ENCODE measurements around the gene CDK15. TPM values are rescaled to one million over a fixed set of nuclear protein-coding genes. Genes with fewer than 3 reads are reported as not detected.
"Not testable (repeated sequence)": the region's sequence is repeated elsewhere in the genome, so short reads cannot be mapped to it uniquely, and the experiment has no call there.

CDK15 gene
- total RNA-seq: not detected

DNA sequence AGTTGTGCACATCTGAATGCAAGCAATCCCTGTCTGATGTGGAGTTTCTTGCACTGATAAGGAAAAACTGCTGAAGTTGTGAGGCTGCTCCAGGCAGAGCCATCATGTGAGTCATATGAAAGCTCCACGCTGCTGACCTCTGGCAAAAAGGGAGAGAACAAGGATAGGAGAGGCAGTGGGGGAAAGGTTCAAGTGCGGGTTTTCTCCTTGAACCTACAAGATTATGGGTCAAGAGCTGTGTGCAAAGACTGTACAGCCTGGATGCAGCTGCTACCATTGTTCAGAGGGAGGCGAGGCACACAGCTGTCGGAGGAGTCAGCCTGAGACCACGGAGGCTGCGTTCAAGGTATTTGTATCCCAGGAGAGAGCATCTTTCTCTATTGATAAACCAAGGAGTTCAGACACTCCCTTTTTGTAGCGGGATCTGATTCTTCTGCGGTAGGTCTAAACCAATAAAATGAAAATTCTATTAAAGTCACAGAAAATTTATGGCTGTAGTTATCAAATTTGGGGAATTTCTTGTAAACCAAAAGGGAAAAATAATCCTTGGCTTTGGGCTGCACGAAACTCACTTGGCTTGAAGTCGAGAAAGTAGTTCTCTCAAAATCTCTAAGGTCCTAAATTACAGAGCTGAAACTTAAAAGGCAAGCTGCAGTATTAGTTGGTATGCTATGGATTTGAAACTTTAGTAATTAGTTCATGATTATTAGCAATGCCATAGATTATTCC, at the start of gene CDK15:
Gene CDK15 (plus strand): TSS at position 96 of the 729 bp plus-strand sequence. CDS start 128 bp downstream, at position 224.
- DNase-seq: no peak
- no peak within 1 kb of the TSS for H3K27ac Mint-ChIP-seq
- no peaks in the 10 kb centered on the region for H3K9me3 Mint-ChIP-seq
- peaks cover 46% of the 10 kb centered on the region for H3K27me3 Mint-ChIP-seq
- POLR2A ChIA-PET: no interaction called here
- H3K4me1 Mint-ChIP-seq: no peaks in the 10 kb centered on the region
- H3K36me3 Mint-ChIP-seq (ENCODE audit: low read depth): no peaks in the 10 kb centered on the region
- H3K4me3 Mint-ChIP-seq: no peak within 1 kb of the TSS
- CTCF ChIA-PET: no interaction called here

DNA sequence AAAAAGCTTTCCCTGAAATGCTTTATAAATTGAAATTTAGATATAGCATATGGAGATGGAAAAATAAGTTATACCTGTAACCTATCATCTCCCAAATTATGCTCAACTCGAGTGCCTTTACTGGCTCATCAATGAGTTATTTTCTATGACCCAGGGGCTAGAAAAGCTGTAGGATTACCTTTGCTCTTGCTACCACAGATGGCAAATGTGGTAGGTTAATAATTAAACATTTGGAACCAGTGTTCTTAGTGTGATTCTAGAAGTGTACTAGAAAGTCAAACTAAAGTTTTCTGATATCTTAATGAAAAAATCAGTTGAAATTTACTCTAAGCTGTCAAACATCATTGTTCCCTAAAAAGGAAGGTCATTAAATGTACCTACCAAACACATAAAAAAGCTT, 48.1 kb upstream of the CDK15 start:
- H3K36me3 Mint-ChIP-seq (ENCODE audit: low read depth): peaks cover 5% of the 10 kb centered on the region
- no peaks in the 10 kb centered on the region for H3K4me1 Mint-ChIP-seq
- DNase-seq: no peak
- CTCF ChIA-PET: no interaction called here
- no peak overlapping the region for H3K4me3 Mint-ChIP-seq
- no peak overlapping the region for H3K27ac Mint-ChIP-seq
- H3K27me3 Mint-ChIP-seq: no peaks in the 10 kb centered on the region
- POLR2A ChIA-PET: no interaction called here
- H3K9me3 Mint-ChIP-seq: no peaks in the 10 kb centered on the region

DNA sequence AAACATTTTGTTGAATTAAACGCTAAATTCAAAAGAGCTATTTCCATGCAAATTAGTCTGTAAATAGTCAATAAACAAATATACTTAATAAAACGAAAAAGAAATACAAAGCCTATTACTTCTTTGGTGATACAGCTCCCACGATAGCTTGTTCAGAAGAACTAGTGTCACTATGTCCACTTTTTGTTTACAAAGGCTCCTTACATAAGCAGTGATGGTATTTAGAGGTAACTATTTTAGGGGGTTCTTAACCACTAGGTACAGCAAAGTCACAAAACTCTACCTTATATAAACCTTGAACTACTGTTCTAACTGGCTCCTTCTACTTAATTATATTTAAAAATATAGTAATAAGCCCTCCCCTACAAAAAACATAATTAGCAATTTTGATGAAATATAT, 47.5 kb upstream of the CDK15 start:
- no peak overlapping the region for H3K27ac Mint-ChIP-seq
- no peaks in the 10 kb centered on the region for H3K4me1 Mint-ChIP-seq
- H3K9me3 Mint-ChIP-seq: no peaks in the 10 kb centered on the region
- DNase-seq: no peak
- ChIA-PET CTCF (interaction anchor here (1.2 kb wide), 1 partner anchor 71 kb away, joined by 4 read pairs; no protein-coding TSS in a partner anchor), POLR2A (no interaction called here)
- H3K36me3 Mint-ChIP-seq (ENCODE audit: low read depth): peaks cover 5% of the 10 kb centered on the region
- H3K4me3 Mint-ChIP-seq: no peak overlapping the region
- H3K27me3 Mint-ChIP-seq: no peaks in the 10 kb centered on the region

DNA sequence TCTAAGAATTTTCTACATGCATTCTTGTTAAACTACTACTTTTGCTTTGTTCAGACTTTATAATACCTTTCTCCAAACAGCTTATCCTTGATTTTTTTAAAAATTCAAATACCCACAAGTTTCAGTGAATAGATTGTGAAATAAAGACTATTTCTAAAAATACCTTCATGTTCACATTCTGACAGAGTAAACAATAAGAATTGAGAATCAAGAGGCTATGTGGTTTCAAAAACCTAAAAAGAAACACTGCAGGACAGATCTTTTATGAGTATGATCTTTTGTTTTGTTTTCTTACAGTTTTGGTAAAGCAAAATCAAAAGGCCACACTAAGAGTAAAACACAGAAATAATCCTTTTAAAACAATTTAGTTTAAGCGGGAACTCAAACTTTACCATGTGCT, 46.8 kb upstream of the CDK15 start:
- H3K9me3 Mint-ChIP-seq: no peaks in the 10 kb centered on the region
- H3K27me3 Mint-ChIP-seq: no peaks in the 10 kb centered on the region
- H3K36me3 Mint-ChIP-seq (ENCODE audit: low read depth): peaks cover 5% of the 10 kb centered on the region
- H3K4me1 Mint-ChIP-seq: no peaks in the 10 kb centered on the region
- H3K4me3 Mint-ChIP-seq: no peak overlapping the region
- no peak overlapping the region for H3K27ac Mint-ChIP-seq
- ChIA-PET POLR2A (no interaction called here), CTCF (interaction anchor here (1.2 kb wide), 1 partner anchor 72 kb away, joined by 4 read pairs; no protein-coding TSS in a partner anchor)
- DNase-seq: no peak

DNA sequence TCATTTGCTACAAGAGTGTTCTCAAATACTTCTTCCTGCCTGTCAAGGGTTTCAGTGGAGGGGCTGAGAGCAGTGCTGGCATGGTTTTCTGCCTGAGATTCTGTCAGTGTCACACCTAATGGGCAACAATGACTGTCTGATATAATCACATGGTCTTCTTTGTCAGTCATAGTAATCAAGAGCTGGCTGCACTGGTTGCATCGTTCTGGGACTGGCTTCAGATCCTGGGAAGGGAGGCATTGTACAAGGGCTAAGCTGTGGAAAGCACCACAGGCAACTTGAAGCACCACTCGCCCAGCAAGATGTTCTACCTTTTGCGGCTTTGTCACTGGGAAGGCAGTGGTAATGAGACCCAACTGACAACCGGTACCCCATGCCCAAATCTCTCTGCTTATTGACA, 45.2 kb upstream of the CDK15 start:
- Mint-ChIP-seq H3K9me3 (no peaks in the 10 kb centered on the region), H3K36me3 (ENCODE audit: low read depth) (peaks cover 5% of the 10 kb centered on the region), H3K27me3 (no peaks in the 10 kb centered on the region), H3K4me3 (no peak overlapping the region), H3K27ac (no peak overlapping the region), H3K4me1 (no peaks in the 10 kb centered on the region)
- ChIA-PET CTCF (no interaction called here), POLR2A (interaction anchor here (2.1 kb wide), 1 partner anchor 20 kb away, joined by 5 read pairs; the partner anchor contains the start of gene ALS2)
- DNase-seq: no peak

DNA sequence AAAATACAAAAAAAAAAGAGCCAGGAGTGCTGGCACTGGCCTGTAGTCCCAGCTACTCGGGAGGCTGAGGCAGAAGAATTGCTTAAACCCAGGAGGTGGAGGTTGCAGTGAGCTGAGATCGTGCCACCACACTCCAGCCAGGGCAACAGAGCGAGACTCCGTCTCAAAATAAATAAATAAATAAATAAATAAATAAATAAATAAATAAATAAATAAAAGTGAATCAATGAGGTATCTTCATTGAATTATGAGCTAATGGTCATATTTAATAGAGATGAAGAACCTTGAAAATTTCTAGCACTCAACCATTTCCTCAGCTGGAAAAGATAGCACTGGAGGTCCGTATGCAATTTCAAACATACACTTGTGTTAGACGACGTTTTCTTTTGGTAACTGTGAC, 41.9 kb upstream of the CDK15 start:
- ChIA-PET CTCF (interaction anchor here (1.3 kb wide), 1 partner anchor 16 kb away, joined by 4 read pairs; the partner anchor contains the start of gene ALS2), POLR2A (interaction anchor here (1.7 kb wide), 1 partner anchor 9 kb away, joined by 5 read pairs; no protein-coding TSS in a partner anchor)
- H3K36me3 Mint-ChIP-seq (ENCODE audit: low read depth): peaks cover 11% of the 10 kb centered on the region
- not testable (repeated sequence) for H3K9me3 Mint-ChIP-seq, DNase-seq, H3K4me3 Mint-ChIP-seq, H3K27me3 Mint-ChIP-seq, H3K27ac Mint-ChIP-seq, H3K4me1 Mint-ChIP-seq

DNA sequence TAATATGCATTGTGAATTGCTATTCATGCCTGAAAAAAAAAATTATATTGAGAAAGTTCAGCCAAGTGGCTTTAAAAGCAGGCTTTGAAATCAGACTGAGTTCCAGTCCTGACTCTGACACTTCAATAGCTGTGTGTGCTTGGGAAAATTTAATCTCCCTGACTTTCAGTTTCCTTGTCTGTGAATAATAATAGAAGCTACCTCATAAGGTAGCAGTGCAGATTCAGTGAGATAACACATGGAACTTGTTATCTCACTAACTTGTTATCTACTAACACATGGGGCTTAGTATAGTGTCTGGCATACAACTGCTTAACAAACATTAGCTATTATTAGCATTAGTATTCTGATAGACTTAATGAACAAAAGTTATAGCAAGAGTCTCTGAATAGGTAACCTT, 40.5 kb upstream of the CDK15 start:
- Mint-ChIP-seq H3K9me3 (no peaks in the 10 kb centered on the region), H3K4me1 (no peaks in the 10 kb centered on the region), H3K4me3 (no peak overlapping the region), H3K27ac (no peak overlapping the region), H3K36me3 (ENCODE audit: low read depth) (peaks cover 10% of the 10 kb centered on the region), H3K27me3 (no peaks in the 10 kb centered on the region)
- DNase-seq: no peak
- ChIA-PET POLR2A (interaction anchor here (1.7 kb wide), 1 partner anchor 8 kb away, joined by 5 read pairs; no protein-coding TSS in a partner anchor), CTCF (no interaction called here)

DNA sequence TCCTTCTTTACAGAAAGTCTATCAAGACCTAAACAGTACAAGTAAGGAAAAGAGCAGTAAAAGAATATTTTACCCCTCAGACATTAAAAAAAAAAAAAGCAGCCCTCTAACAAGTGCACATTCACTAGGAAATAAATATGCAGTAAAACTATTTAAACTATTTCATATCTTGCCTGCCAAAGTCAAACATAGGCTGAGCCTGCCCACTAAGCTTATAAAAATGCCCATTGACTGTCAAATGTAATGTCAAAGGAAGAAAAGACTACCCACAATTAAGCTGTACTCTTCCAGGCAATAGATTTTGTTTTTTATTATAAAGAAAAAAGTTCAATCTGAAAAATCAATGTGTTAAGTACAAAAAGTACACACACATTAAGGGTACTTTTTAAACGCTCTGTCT, 37.4 kb upstream of the CDK15 start:
- ChIA-PET POLR2A (interaction anchor here (1.6 kb wide), 1 partner anchor 12 kb away, joined by 8 read pairs; the partner anchor contains the start of gene ALS2), CTCF (interaction anchor here (0.7 to 1.5 kb wide), 2 partner anchors 9 to 1157 kb away, joined by 3 read pairs; no protein-coding TSS in a partner anchor)
- H3K9me3 Mint-ChIP-seq: no peaks in the 10 kb centered on the region
- H3K27ac Mint-ChIP-seq: no peak overlapping the region
- H3K4me1 Mint-ChIP-seq: peaks cover 5% of the 10 kb centered on the region
- no peak for DNase-seq
- no peak overlapping the region for H3K4me3 Mint-ChIP-seq
- no peaks in the 10 kb centered on the region for H3K27me3 Mint-ChIP-seq
- H3K36me3 Mint-ChIP-seq (ENCODE audit: low read depth): peaks cover 6% of the 10 kb centered on the region

DNA sequence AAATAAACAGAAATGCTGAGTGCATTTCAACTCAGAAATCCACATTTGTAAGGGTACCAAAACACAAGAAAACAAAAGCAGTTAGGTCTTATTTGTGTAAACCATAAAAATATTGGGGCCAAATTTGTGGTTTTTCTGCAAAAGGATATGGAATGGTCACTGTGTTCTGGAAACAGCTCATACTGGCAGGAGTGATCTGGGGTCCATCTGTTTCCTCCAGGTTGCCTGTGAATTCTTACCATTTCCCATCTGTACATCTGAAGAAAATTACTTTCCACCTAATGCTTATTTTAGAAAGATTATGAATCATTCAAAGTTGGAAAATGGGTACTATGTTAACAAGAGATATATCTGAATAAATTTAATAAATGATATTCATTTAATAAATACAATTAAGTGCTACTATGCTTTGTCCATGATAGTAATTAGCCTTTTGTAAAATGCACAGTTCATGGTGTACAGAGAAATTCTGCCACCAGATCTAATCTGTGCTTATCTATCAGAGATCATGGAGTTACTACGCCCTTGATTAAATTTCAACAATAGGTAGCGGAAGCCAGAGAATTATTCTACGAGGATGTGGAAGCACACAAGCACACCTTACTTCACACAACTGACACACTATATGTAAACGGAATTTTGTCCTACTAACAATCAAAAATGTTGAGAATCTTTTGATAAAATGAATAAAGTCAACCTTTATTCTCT, 36.5 kb upstream of the CDK15 start:
- no peak for DNase-seq

DNA sequence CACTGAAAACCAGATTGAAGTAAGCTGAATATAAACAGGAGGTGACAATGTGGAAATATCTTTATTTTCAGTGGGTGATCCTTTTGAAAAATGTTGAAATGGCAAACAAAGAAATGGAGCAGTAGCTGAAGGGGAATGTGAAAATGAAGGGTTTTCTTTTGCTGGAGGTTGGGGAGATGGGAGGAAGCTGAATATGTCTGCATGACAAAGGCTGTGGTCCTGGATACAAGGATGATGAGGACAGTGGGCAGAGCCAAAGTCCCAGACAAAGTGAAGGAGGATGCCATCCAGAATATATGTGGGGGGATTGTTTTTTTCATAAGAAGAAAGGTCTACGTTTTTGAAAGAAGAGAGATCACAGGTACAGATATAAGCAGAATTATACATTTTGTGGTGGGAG, 32.3 kb upstream of the CDK15 start:
- ChIA-PET POLR2A (interaction anchor here (1.3 to 1.4 kb wide), 2 partner anchors 9 to 323 kb away, joined by 3 to 5 read pairs; partner anchors contain the start of genes STRADB and TRAK2), CTCF (no interaction called here)
- no peak overlapping the region for H3K4me3 Mint-ChIP-seq
- peaks cover 24% of the 10 kb centered on the region for H3K4me1 Mint-ChIP-seq
- DNase-seq: no peak
- H3K27me3 Mint-ChIP-seq: no peaks in the 10 kb centered on the region
- H3K36me3 Mint-ChIP-seq (ENCODE audit: low read depth): no peaks in the 10 kb centered on the region
- H3K27ac Mint-ChIP-seq: no peak overlapping the region
- H3K9me3 Mint-ChIP-seq: no peaks in the 10 kb centered on the region

More for the DNA sequence above, 36.5 kb upstream of the CDK15 start:
- ChIA-PET CTCF (no interaction called here), POLR2A (no interaction called here)
- H3K27me3 Mint-ChIP-seq: no peaks in the 10 kb centered on the region
- no peak overlapping the region for H3K4me3 Mint-ChIP-seq
- no peaks in the 10 kb centered on the region for H3K9me3 Mint-ChIP-seq
- no peak overlapping the region for H3K27ac Mint-ChIP-seq
- peaks cover 6% of the 10 kb centered on the region for H3K36me3 Mint-ChIP-seq (ENCODE audit: low read depth)
- H3K4me1 Mint-ChIP-seq: peaks cover 13% of the 10 kb centered on the region

DNA sequence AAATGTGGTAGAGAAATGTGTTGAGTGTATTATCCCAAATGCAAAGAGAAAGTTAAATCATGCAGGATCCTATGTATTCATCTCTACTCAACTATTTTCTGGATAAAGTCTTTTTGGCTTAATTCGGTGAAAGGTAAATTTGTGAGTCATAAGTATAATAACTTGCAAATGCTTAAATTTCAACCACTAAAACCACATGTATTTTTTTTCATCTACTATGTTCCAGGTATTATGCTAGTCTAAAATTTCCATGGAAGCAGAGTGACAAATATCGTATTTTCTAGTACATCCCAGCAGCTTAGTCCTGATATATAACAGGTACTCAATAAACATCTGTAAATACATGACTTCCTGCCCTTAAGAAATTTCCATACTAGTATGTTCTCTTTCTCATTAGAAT, 31.8 kb upstream of the CDK15 start:
- Mint-ChIP-seq H3K27me3 (no peaks in the 10 kb centered on the region), H3K36me3 (ENCODE audit: low read depth) (no peaks in the 10 kb centered on the region), H3K4me1 (peaks cover 26% of the 10 kb centered on the region), H3K4me3 (no peak overlapping the region), H3K9me3 (no peaks in the 10 kb centered on the region), H3K27ac (no peak overlapping the region)
- CTCF ChIA-PET: no interaction called here
- no peak for DNase-seq
- POLR2A ChIA-PET: interaction anchor here (1.3 kb wide), 1 partner anchor 10 kb away, joined by 5 read pairs; no protein-coding TSS in a partner anchor

DNA sequence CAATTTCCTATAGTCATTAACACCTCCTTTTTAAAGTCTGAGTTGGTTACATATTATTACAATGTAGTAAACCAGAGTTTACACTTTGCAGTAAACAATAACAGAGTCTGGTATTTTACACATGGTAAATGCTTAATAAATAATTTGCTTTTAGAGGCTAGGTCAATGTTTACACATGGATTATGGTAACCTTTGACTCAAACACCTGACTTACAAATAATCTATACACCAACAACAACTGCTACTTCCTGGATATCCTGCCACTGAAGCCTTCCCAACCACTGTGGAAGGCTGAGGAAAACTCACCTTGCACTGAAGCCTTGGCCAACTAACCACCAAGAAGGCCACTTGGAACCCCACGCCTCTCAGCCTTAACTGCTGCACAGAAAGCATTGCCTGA, 31.0 kb upstream of the CDK15 start:
- Mint-ChIP-seq H3K9me3 (no peaks in the 10 kb centered on the region), H3K27me3 (no peaks in the 10 kb centered on the region), H3K36me3 (ENCODE audit: low read depth) (no peaks in the 10 kb centered on the region), H3K27ac (no peak overlapping the region), H3K4me3 (no peak overlapping the region), H3K4me1 (peaks cover 34% of the 10 kb centered on the region)
- ChIA-PET CTCF (no interaction called here), POLR2A (no interaction called here)
- no peak for DNase-seq

DNA sequence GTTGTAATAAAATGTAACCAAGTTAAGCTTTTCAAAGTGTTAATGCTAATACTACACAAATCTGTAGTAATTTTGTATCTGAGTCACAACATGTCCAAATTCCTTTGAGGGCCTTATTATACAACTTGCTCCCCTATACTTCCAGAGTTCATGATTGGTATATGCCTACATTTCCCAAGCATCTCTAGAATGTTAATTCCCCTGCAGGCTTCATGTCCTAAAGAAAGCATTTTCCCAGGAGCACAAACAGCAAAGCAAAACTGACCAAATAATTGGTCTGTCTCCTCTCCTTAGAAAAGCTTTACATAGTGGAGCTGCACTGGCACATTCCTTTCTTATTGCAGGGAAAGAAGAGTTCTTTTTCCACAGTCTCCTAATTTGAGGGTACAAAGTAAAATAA, 29.3 kb upstream of the CDK15 start:
- Mint-ChIP-seq H3K4me3 (no peak overlapping the region), H3K27ac (no peak overlapping the region), H3K9me3 (no peaks in the 10 kb centered on the region), H3K36me3 (ENCODE audit: low read depth) (no peaks in the 10 kb centered on the region), H3K4me1 (peaks cover 41% of the 10 kb centered on the region), H3K27me3 (no peaks in the 10 kb centered on the region)
- DNase-seq: no peak
- POLR2A ChIA-PET: no interaction called here
- CTCF ChIA-PET: interaction anchor here (1.1 kb wide), 1 partner anchor 445 kb away, joined by 3 read pairs; no protein-coding TSS in a partner anchor
